A549 (cell line): ENCODE measurements around the gene NDUFS3.

Experiments used
- CTCF ChIP-seq: fragments of >200 bp; sonication (Bioruptor Twin); formaldehyde crosslinking; IDR thresholded peaks from 3 replicates; pipeline ENCODE4 v1.5.1; 2016
- EP300 ChIP-seq, 2 experiments: fragments of >200 bp; sonication (Bioruptor Twin); formaldehyde crosslinking; IDR thresholded peaks; 2 replicates in 1 of 2; 3 replicates in 1 of 2; pipeline ENCODE4 v1.6.1; 2016 to 2017
- MAZ ChIP-seq: fragments of 150-350 bp; IDR thresholded peaks from 2 replicates; pipeline ENCODE4 v1.6.1; 2014; ENCODE audit warnings: antibody characterized with exemption, low read depth, low read length, borderline replicate concordance
- USF2 ChIP-seq: fragments of 450-650 bp; IDR thresholded peaks from 2 replicates; pipeline ENCODE4 v1.6.1; 2014; ENCODE audit warnings: antibody characterized with exemption

GRCh38 chr11:47605921-47606320 lies 27.0 kb downstream of the NDUFS3 start:
- no peak for TF ChIP-seq CTCF
- TF ChIP-seq USF2: no peak
- TF ChIP-seq MAZ: no peak
- no peak for TF ChIP-seq EP300 (IDR thresholded peaks at IDR 0.05)
